RCC 7860 (cell line): Measurements from ENCODE around the gene ZNF787.

ENCODE experiments used
- DNase-seq: peaks from one replicate; pipeline ENCODE4 v3.0.0-alpha.2; 2015; ENCODE audit warnings: low spot score
- FAIRE-seq: peaks from 2 replicates; lab custom pipeline; 2012; peaks lifted over from hg19 to GRCh38; lab: Jason Lieb, UNC

The ZNF787 gene

DNA sequence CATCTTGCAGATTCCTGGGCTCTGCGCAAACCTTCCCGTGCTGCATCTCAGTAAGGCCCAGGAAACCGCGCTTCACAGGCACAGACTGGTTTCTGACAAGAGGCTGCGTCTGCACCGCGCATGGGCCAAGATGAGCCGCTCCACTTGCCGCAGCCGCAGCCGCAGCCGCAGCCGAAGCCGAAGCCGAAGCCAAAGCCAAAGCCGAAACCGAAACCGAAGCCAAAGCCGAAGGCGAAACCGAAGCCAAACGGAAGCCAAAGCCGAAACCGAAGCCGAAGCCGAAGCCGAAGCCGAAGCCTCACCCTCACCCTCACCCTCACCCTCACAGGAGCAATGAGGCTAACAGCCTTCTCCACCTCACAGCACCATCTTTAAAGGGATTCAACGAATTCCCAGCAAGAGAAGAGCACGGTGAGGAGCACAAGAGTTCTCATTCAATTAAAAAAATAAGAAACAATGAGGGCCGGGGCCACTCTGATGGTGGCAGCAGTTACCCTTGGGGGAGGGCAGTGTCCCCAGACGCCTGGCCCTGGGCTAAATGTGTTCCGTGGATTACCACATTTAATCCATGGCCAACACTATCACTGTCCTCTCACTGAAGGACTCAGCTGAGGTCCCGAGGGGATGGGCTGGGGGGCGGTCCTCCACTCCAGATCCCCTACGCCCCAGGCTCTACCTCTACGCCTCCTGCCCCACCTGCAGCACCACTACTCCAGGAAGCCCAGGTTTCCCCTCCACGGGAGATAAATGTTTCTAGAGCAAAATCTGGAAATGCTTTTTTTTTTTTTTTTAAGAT, 29.1 kb downstream of the ZNF787 start:
- DNase-seq: peak; percentile 26

GRCh38 chr19:56091066-56091490, 30.0 kb downstream of the ZNF787 start:
- FAIRE-seq: no peak
- DNase-seq: no peak

More for the DNA sequence above, 29.1 kb downstream of the ZNF787 start:
- FAIRE-seq: no peak

DNA sequence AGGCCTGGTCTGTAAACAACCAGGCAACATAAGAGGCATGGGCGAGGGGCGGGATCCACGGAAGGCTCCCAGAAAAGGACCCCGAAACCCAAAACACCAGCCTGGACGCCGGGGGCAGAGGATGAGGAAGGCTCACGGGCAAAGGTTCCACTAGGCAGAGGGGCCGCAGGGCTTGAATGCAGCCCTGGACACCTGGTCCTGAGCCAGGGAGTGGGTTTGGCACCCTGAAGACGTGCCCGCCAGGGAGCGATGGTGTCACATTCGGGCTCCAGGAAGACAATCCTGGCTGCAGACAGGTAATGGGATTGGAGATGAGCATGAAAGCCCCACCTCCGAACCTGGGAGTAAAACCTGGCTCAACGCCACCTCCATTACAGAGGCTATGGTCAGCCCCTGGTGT, 31.8 kb downstream of the ZNF787 start:
- DNase-seq: no peak
- no peak for FAIRE-seq

GRCh38 chr19:56088497-56089215, 32.4 kb downstream of the ZNF787 start:
- no peak for FAIRE-seq

GRCh38 chr19:56087647-56088496, 33.2 kb downstream of the ZNF787 start:
- no peak for FAIRE-seq

More at GRCh38 chr19:56088497-56089215, 32.4 kb downstream of the ZNF787 start:
- no peak for DNase-seq

DNA sequence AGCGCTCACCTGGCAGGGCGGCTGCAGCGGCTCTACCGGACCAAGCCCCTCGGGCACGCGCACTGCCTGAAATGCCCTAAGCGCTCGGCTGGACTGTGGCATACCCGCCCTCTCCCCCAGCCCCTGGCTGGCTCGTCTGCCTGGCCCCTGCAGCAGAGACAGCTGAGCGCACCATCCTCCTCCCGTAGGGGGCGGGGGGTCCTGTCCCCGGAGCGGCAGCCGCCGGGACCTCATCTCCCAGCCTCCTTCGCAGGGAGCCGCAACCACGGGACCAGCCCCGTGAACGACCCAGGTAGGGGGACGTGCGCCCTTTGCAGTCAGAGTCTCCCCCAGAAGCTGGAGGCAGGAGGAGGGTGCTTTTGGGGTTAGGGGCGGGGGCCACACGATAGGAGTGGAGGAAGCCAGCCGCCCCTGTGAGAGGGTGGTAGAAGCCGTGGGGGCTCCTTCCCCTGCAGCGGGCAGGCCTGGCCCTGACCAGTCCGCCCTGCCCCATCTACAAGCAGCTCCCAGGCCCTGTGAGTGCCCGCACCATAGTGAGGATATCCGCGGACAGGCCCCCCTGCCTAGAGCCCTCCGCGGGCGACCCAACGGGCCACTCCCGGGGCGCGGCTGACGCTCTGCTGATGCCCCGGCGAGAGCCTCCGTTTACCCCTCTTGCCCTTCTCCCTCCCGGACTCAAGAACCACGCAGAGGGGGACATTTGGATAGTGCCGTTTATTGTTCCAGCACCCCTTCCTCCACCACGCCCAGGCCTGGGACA, 34.2 kb downstream of the ZNF787 start:
- DNase-seq (no peak), FAIRE-seq (no peak)

More at GRCh38 chr19:56087647-56088496, 33.2 kb downstream of the ZNF787 start:
- no peak for DNase-seq

DNA sequence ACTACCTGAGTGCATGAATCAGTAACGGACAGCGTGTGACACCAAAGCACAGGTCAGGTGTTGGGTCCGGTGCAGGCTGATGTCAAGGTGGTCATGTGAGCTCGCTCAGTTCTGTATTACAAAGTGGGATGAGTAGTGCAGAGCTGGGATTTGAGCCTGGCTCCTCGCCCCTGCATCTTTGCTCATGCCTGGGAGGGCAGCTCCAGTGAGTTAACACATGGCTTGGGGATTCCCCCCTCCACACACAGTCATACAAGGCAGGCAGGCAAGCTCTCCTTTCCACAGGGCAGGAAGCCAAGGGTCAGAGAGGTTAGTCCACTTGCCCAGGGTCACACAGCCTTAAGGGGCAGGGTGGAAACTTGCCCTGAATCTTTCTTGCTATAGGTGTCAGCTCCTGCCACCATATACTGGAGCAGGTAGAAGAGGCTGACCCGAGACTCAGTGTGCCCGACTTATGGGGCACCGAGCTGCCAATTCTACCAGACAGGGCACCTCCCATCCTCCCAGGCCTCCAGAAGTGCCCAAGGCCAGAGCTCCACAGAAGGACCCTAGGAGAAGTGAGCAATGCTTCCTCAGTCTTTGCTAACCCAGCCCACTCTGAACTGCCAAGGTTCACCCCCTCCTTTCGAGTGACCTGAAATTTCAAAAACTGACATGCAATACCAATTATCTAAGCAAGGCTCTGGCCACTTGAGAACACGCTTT, 35.4 kb downstream of the ZNF787 start:
- FAIRE-seq (no peak), DNase-seq (no peak)

DNA sequence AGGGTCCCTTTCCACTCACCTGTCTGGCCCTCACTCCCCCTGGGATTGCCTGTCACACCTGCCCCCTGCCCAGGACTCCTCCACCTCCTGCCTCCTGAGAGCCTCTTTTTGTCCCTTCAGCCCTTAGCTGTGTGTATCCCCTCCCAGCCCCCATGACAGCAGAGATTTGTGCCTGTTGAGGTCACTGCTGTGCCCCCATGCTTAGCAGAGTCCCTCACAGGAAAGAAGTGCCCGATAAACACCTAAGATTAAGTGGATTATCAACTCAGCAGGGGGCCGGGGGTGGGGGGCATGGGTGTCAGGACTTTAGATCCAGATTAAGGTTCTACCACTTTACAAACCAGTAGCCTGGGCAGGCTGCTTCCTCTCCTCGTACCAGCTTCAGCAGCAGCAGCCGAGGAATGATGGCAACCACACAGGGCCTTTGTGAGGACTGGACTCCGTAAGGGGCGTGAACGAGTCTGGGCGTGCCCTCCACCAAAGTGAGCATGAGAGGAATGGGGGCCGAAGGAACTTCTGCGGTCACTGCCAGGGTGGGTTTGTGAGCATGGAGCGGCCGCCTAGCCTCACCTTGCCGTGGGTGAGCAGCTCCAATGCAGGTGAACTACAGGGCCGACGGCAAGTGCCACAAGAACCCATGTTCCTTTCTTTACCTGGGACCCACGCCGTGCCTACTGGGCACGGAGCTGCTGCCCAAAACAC, 36.1 kb downstream of the ZNF787 start:
- FAIRE-seq (no peak), DNase-seq (no peak)

- FAIRE-seq (no peak), DNase-seq (no peak)
These were observed 37.4 kb downstream of the ZNF787 start for GRCh38 chr19:56083668-56084067.

- FAIRE-seq (no peak), DNase-seq (peak; percentile 12)
These were observed 40.3 kb downstream of the ZNF787 start for GRCh38 chr19:56080669-56081401.

DNA sequence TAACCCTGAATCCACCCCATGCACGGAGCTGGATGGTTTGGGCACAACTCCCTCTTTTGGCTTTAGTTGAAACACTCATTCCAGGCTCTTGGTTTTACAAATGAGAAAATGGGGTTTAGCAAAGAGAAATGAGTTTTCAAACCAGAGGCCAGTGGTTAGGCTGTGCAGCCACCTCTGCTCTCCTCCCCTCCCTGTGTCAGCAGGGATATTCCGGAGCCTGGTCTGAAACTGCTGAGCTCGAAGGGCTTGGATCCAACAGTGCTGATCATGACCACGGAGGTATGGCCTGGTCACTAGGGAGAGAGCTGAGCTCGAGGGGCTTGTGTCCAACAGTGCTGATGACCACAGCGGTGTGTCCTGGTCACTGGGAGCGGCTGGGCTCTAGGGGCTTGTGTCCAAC, 41.5 kb downstream of the ZNF787 start:
- no peak for FAIRE-seq

GRCh38 chr19:56076498-56076897, 44.6 kb downstream of the ZNF787 start:
- FAIRE-seq (no peak), DNase-seq (no peak)

More for the DNA sequence above, 41.5 kb downstream of the ZNF787 start:
- no peak for DNase-seq

GRCh38 chr19:56071151-56071550, 49.9 kb downstream of the ZNF787 start:
- no peak for DNase-seq
- FAIRE-seq: no peak

- DNase-seq (no peak), FAIRE-seq (no peak)
These were observed 51.5 kb downstream of the ZNF787 start for GRCh38 chr19:56069642-56070041.

DNA sequence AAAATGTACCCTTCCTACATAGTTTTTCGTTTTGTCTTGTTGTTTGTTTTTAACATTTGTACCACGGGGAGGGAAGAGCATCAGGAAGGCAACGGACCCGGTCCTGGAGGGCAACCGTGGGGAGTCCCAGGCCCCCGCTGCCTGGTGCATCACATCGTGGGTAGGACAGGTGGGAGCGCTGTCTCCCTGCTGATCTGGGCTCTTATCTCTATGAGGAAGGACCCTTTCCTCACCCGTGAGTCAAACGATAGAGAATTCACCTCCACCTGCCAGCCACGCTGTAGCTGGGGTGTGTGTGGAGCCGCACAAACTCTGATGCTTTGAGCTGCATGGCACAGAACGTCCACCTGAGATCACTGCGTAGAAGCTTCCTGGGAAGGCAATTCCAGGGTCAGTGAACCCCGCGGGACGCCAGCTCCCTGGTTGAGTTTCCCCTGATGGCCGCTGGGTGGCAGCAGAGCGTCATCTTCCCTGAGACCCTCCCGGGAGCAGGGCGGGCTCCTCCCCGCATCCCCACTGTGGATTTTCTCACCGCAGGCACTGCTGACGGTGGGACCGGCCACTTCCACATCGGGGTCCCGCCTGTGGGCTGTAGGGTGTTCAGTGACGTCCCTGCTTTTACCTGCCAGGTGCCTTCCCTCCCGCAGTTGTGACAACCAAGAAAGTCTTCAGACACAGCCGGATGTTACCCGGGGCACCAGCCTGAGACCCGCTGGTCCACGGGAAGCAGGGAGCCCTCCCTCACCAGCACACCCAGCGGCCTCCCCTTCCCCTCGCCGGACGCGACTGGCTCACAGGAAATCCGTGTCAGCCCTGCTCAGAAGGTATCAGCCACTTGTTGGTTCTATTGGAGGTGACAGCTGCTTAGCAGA, 54.7 kb downstream of the ZNF787 start:
- DNase-seq (no peak), FAIRE-seq (no peak)

- DNase-seq (no peak), FAIRE-seq (no peak)
These were observed 67.5 kb downstream of the ZNF787 start for GRCh38 chr19:56053596-56053995.
